ENCODE measurements around the gene PRKAR1B. TPM values are rescaled to one million over a fixed set of nuclear protein-coding genes. Genes with fewer than 3 reads are reported as not detected.

PRKAR1B gene
- total RNA-seq, 2 experiments from 2014 or later, result 22.5 to 41.6 TPM

DNA sequence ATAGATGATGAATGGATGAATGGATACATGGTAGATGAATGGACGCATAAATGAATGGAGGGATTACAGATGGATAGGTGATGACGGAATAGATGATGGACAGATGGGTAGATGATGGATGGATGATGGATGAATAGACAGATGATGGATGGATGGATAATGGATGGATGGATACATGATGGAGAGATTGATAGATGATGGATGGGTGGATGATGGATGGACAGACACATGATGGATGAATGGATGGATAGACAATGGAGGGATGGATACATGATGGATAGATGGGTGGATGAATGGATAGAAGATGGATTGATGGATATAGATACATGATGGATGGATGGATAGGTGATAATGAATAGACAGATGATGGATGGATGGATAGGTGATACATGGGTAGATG lies 198.6 kb downstream of the PRKAR1B start:
- H3K9me3 ChIP-seq (ENCODE audit: low read length), result no peaks in the 10 kb centered on the region
- H3K4me2 ChIP-seq (ENCODE audit: low read length), result no peak overlapping the region
- TF ChIP-seq, protein P1, sequence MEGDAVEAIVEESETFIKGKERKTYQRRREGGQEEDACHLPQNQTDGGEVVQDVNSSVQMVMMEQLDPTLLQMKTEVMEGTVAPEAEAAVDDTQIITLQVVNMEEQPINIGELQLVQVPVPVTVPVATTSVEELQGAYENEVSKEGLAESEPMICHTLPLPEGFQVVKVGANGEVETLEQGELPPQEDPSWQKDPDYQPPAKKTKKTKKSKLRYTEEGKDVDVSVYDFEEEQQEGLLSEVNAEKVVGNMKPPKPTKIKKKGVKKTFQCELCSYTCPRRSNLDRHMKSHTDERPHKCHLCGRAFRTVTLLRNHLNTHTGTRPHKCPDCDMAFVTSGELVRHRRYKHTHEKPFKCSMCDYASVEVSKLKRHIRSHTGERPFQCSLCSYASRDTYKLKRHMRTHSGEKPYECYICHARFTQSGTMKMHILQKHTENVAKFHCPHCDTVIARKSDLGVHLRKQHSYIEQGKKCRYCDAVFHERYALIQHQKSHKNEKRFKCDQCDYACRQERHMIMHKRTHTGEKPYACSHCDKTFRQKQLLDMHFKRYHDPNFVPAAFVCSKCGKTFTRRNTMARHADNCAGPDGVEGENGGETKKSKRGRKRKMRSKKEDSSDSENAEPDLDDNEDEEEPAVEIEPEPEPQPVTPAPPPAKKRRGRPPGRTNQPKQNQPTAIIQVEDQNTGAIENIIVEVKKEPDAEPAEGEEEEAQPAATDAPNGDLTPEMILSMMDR (conservative IDR thresholded peaks at IDR 0.05; ENCODE audit: low read length), result no peak
- no peak for TF ChIP-seq EZH2phosphoT487 (IDR thresholded peaks at IDR 0.05; ENCODE audit: borderline replicate concordance, low read depth, low read length)
- no peak overlapping the region for H3K4me3 ChIP-seq (ENCODE audit: low read depth, low read length, poor library complexity, severe bottlenecking)
- no peaks in the 10 kb centered on the region for H3K79me2 ChIP-seq (ENCODE audit: insufficient read depth, low read depth, low read length)
- no TSS peak for BruUV-seq (replicated peaks)
- H2AFZ ChIP-seq (ENCODE audit: low read length), result no peak overlapping the region
- no peaks in the 10 kb centered on the region; the same call in 1 of the 2 replicates for H4K20me1 ChIP-seq (ENCODE audit: insufficient read depth, low read length)
- intact Hi-C loops (cut with micrococcal nuclease; ENCODE audit: unreplicated experiment), result no loop called here
- ChIA-PET CTCF (ENCODE audit: unreplicated experiment) (no interaction called here), POLR2A (no interaction called here)
- no peaks in the 10 kb centered on the region for H3K36me3 ChIP-seq (ENCODE audit: insufficient read depth, low read length)
- no peaks in the 10 kb centered on the region for H3K9me2 ChIP-seq (ENCODE audit: insufficient read depth, low read length)
- no peaks in the 10 kb centered on the region for H3K4me1 ChIP-seq (ENCODE audit: insufficient read depth, low read length, poor library complexity, severe bottlenecking)
- no peak for DNase-seq (ENCODE audit: low spot score)
- H3K27ac ChIP-seq (ENCODE audit: low read depth, low read length, poor library complexity, severe bottlenecking), result no peak overlapping the region

DNA sequence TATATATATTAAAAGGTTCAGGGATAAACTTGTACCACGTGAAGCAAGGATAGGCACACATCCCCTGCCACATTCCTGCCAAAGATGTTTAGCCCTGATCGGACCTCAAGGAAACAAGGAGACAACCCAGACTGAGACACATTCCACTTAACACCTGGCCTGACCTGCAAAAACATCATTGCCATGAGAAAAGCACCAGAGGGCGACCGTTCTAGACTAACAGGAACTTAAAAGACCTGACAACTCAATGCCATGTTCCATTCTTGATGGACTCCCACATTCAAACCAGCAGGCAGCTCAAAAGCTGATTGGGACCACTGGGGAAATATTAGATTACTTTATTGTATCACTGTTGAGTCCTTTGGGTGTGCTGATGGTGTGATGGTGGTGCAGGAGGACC lies 199.4 kb downstream of the PRKAR1B start:
- H3K9me3 ChIP-seq (ENCODE audit: low read length), result no peaks in the 10 kb centered on the region
- no peaks in the 10 kb centered on the region for H3K9me2 ChIP-seq (ENCODE audit: insufficient read depth, low read length)
- H3K4me1 ChIP-seq (ENCODE audit: insufficient read depth, low read length, poor library complexity, severe bottlenecking), result no peaks in the 10 kb centered on the region
- no peak overlapping the region for H3K27ac ChIP-seq (ENCODE audit: low read depth, low read length, poor library complexity, severe bottlenecking)
- H3K4me3 ChIP-seq (ENCODE audit: low read depth, low read length, poor library complexity, severe bottlenecking), result no peak overlapping the region
- POLR2A ChIA-PET, result no interaction called here
- no peak overlapping the region for H3K4me2 ChIP-seq (ENCODE audit: low read length)
- H2AFZ ChIP-seq (ENCODE audit: low read length), result no peak overlapping the region
- no peaks in the 10 kb centered on the region for H3K36me3 ChIP-seq (ENCODE audit: insufficient read depth, low read length)
- TF ChIP-seq, protein P1 (conservative IDR thresholded peaks at IDR 0.05; ENCODE audit: low read length), result no peak
- TF ChIP-seq EZH2phosphoT487 (IDR thresholded peaks at IDR 0.05; ENCODE audit: borderline replicate concordance, low read depth, low read length), result no peak
- CTCF ChIA-PET (ENCODE audit: unreplicated experiment), result no interaction called here
- intact Hi-C loops (cut with micrococcal nuclease; ENCODE audit: unreplicated experiment), result no loop called here
- no peaks in the 10 kb centered on the region; the same call in 1 of the 2 replicates for H4K20me1 ChIP-seq (ENCODE audit: insufficient read depth, low read length)
- no peak for DNase-seq (ENCODE audit: low spot score)
- no TSS peak for BruUV-seq (replicated peaks)
- H3K79me2 ChIP-seq (ENCODE audit: insufficient read depth, low read depth, low read length), result no peaks in the 10 kb centered on the region

DNA sequence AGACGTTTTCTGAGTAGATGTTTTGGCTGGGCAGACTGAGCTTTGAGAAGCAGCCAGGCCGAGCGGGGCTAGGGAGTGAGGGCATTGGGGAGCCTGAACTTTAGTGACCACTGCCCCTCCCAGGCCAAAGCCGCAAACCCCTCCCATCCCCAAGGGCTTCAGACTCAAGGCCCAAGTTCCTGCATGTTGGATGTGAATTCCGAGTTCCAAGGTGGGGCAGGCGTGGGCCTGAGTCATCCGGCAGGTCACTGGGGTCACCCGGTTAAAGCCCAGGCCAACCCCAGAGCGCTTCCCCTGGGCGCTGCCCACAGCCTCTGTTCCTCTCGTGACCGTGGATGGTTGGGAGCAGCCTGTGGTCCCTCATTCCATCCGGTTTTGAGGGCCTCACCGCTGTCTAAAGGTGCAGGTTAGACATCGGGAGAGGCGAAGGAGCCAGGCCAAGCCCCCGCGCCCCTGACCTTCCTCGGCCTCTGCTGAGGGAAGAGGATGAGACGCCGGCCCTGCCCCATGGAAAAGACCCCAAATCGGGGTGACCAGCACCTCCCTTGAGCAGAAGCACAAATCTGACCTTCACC lies 200.5 kb downstream of the PRKAR1B start:
- Histone ChIP-seq H3K4me2 (ENCODE audit: low read length) (no peak overlapping the region), H3K4me1 (ENCODE audit: insufficient read depth, low read length, poor library complexity, severe bottlenecking) (no peaks in the 10 kb centered on the region), H3K36me3 (ENCODE audit: insufficient read depth, low read length) (no peaks in the 10 kb centered on the region), H3K79me2 (ENCODE audit: insufficient read depth, low read depth, low read length) (no peaks in the 10 kb centered on the region), H4K20me1 (ENCODE audit: insufficient read depth, low read length) (no peaks in the 10 kb centered on the region; the same call in 1 of the 2 replicates), H3K9me3 (ENCODE audit: low read length) (no peaks in the 10 kb centered on the region), H2AFZ (ENCODE audit: low read length) (no peak overlapping the region), H3K9me2 (ENCODE audit: insufficient read depth, low read length) (no peaks in the 10 kb centered on the region), H3K4me3 (ENCODE audit: low read depth, low read length, poor library complexity, severe bottlenecking) (no peak overlapping the region), H3K27ac (ENCODE audit: low read depth, low read length, poor library complexity, severe bottlenecking) (no peak overlapping the region)
- intact Hi-C loops (cut with micrococcal nuclease; ENCODE audit: unreplicated experiment), result no loop called here
- POLR2A ChIA-PET, result no interaction called here
- BruUV-seq (replicated peaks), result no TSS peak
- TF ChIP-seq EZH2phosphoT487 (IDR thresholded peaks at IDR 0.05; ENCODE audit: borderline replicate concordance, low read depth, low read length), result no peak
- TF ChIP-seq, protein P1 (conservative IDR thresholded peaks at IDR 0.05; ENCODE audit: low read length), result no peak
- no peak for DNase-seq (ENCODE audit: low spot score)
- CTCF ChIA-PET (ENCODE audit: unreplicated experiment), result no interaction called here
